Activated B cell treated with CpG ODN at 0.5 μM for 24 hours (primary cell): ENCODE measurements around the gene DCHS2. TPM values are rescaled to one million over a fixed set of nuclear protein-coding genes. Genes with fewer than 3 reads are reported as not detected.

Experiments used
- ATAC-seq: fragments of 200-7000 bp; cut with Tn5 transposase; one replicate; pipeline ENCODE4 v1.10.0; 2021; ENCODE audit warnings: low read depth, mild to moderate bottlenecking, moderate library complexity
- CTCF ChIA-PET: fragments of 350-600 bp; sonication (Branson Sonifier 250); formaldehyde crosslinking; loops from one replicate; lab custom pipeline; 2021; ENCODE audit warnings: antibody characterized with exemption; lab: Charles Lee
- POLR2A ChIA-PET: fragments of 350-600 bp; sonication (Branson Sonifier 250); formaldehyde crosslinking; loops from one replicate; lab custom pipeline; 2021; ENCODE audit warnings: antibody characterized with exemption; lab: Charles Lee
- DNase-seq: peaks from one replicate; pipeline ENCODE4 v3.0.0; 2022
- H3K27ac Mint-ChIP-seq: one replicate; pipeline ENCODE4 v1.8.0; 2020; ENCODE audit warnings: mixed read lengths
- H3K27me3 Mint-ChIP-seq: one replicate; pipeline ENCODE4 v1.8.0; 2021; ENCODE audit warnings: mixed read lengths
- H3K36me3 Mint-ChIP-seq: one replicate; pipeline ENCODE4 v1.8.0; 2021; ENCODE audit warnings: low read depth, mixed read lengths
- H3K4me1 Mint-ChIP-seq: one replicate; pipeline ENCODE4 v1.8.0; 2021; ENCODE audit warnings: mixed read lengths
- H3K4me3 Mint-ChIP-seq: one replicate; pipeline ENCODE4 v1.8.0; 2020; ENCODE audit warnings: mild to moderate bottlenecking, mixed read lengths
- H3K9me3 Mint-ChIP-seq: one replicate; pipeline ENCODE4 v1.8.0; 2020; ENCODE audit warnings: mixed read lengths
- CTCF ChIP-seq: fragments of 200-600 bp; IDR thresholded peaks from one replicate; pipeline ENCODE4 v1.8.0; 2022; ENCODE audit warnings: antibody characterized with exemption, mild to moderate bottlenecking
- intact Hi-C: fragments of 100-400 bp; cut with micrococcal nuclease; formaldehyde crosslinking; loops from one replicate; pipeline ENCODE4 v1.15.1; 2024
- total RNA-seq: library from RNA; stranded (reverse); gene quantifications from 2 replicates; pipeline ENCODE4 v1.2.3, GENCODE V29; 2022

Gene DCHS2, protein sequence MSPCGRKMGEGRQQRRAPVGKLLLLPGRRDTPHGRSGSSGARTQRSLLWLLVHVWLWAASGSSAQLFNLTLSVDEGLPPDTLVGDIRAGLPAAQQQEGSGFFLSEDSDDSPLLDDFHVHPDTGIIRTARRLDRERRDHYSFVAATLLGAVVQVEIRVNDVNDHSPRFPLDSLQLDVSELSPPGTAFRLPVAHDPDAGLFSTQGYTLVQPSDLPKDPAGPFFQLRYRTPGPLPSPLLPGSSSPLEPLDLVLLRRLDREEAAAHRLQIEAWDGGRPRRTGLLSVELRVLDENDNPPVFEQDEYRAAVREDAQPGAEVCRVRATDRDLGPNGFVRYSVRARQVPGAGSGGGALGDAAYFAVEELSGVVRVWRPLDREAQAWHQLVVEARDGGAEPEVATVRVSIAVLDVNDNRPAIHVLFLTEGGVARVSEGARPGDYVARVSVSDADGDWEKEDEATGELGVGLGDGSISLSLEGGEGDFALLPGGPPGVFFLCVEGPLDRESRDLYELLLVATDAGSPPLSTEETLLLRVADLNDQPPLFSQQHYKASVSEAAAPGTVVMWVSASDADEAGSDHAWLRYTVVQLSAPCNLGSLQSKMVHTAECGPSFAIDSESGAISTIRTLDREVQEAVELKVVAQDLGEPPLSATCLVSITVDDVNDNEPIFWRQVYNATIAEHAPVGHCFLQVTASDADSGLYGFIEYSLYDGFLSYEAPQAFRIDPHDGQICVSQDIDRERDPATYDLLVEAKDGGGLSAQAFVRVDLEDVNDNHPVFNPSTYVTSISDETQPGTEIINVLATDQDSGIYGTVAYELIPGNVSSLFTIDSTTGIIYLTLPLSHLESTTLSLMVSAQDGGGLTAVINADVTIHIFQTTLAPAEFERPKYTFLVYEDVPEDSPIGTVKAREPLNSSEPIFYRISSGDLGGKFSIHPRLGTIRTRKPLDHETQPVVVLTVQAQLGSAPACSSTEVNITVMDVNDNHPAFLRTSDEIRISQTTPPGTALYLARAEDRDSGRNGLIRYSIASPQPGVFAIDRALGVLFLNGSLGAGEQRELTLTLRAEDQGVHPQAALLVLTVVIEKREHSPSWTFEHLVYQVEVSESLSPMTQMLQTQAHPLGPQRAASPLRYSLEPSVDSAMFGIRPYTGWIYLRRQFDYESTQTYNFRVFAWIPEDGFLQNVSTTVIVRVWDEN (N-terminal part only)
- total RNA-seq: 0.02 and 0.13 TPM in 2 replicates

DNA sequence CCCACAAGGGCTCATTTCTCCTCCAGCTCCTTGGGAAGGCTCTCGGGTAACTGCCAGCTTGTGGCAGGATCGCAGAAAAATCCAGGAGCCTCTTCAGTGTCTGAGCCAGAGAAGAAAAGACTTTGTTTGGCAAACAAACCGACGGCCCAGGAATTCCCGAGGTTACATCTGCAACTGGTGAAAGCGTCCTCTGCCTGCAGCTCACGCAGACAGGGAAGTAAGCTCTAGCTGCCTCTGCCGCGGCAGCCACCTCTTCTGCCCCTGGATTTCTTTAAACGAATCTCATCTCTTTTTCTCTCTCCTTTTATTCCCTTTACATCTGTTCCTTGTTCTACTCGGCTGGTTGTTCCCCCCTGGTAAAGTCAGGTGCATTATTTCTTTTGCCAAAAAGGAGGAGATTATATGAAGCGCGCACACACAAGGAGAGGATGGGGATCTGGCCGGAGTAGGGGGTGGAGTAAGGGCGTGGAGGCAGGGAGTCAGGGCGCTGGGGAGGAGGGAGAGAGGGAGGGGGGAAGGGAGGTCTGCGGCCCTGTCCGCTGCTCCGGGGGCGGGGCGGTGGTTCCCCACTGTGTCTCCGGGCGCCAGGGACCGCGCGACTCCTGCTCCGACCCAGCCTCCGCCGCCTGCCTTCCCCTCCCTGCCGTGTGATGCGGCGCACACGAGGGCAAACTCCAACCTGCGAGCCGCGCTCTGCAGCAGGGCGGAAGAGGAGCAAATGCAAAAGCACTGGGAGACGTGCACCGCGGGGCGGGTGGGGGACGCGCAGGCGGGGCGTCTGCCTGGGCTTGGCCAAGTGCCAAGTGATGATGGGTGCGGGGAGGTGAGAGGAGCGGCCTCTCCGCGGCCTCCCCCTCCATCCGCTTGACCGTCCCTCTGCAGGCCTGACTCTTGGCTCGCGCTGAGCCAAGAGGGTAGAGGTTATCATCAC lies at the start of gene DCHS2:
Gene DCHS2, minus strand, starts transcription at position 459 of the 931 bp plus-strand sequence. Its CDS starts 444 bp downstream, at position 15.
- no peak for TF ChIP-seq CTCF
- Mint-ChIP-seq H3K4me1 (peaks cover 18% of the 10 kb centered on the region), H3K27ac (no peak within 1 kb of the TSS), H3K36me3 (peaks cover 4% of the 10 kb centered on the region), H3K27me3 (peaks cover 55% of the 10 kb centered on the region), H3K9me3 (no peaks in the 10 kb centered on the region), H3K4me3 (peak within 1 kb of the TSS; percentile 84)
- ATAC-seq (peak; percentile 38), DNase-seq (no peak)
- intact Hi-C loops: loop anchor here (2.0 to 5.0 kb wide), 2 partner anchors 75 to 699 kb away; no protein-coding TSS in a partner anchor
- ChIA-PET CTCF (interaction anchor here (1.0 kb wide), 2 partner anchors 11 to 15 kb away, joined by 3 to 6 read pairs; no protein-coding TSS in a partner anchor), POLR2A (no interaction called here)

DNA sequence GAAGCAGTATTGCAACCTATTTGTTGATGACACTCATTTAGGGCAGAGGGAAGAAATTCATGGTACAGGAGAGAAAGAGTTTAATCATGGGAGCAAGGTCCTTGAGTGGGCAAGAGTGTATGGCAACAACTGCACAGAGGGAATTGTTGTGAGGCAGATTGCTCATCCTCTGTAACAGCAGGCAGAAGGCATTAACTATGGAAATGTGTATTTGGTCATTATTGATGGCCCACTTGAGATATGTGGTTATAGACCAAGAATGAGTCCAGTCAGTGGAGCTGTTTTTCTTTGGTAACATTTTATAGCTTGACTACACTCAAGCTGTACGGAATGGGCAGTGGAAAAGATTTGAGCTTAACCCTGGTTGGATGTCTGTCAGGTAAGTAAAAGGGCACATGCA lies 42.7 kb upstream of the DCHS2 start:
- H3K4me1 Mint-ChIP-seq: no peaks in the 10 kb centered on the region
- intact Hi-C loops: no loop called here
- no peaks in the 10 kb centered on the region for H3K27me3 Mint-ChIP-seq
- no peak overlapping the region for H3K4me3 Mint-ChIP-seq
- TF ChIP-seq CTCF: no peak
- ATAC-seq (no peak), DNase-seq (no peak)
- ChIA-PET POLR2A (no interaction called here), CTCF (no interaction called here)
- no peak overlapping the region for H3K27ac Mint-ChIP-seq
- H3K9me3 Mint-ChIP-seq: no peaks in the 10 kb centered on the region
- peaks cover 28% of the 10 kb centered on the region for H3K36me3 Mint-ChIP-seq

DNA sequence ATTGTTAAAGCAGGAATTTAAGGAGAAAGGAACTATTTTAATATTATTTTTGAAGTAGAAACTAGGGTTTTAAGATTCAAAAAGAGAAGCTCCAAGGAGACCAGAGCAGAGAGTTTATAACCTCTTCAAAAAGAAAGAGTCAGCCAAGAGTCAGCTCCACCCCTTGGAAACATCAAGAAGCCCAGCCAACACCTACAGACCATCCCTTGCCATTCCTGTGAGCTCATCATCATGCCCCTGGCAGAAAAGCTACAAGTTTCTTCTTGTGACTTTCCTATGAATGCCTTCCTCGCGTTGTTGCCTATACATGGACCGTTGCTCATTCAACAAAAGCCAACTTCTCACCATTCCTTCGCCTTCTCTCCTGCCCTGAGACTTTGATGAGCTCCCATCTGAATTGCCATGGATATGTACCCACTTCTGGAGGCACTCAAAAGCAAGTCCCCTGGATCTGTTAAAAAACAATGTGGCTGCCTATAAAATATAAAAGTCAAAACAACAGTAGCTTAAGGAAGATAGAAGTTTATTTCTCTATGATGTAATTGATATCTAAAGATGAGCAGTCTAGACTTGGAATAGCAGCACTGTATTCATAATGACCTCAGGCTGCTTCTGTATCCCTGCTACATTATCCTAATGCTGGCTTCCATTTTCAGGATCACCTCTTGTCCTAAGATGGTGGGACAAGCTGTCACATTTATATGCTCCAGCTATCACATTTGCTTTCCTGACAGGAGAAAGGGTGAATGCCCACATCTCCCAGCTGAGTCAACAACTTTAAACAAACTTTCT lies 38.3 kb upstream of the DCHS2 start:
- Mint-ChIP-seq H3K27me3 (peaks cover 19% of the 10 kb centered on the region), H3K9me3 (no peaks in the 10 kb centered on the region), H3K4me3 (no peak overlapping the region), H3K27ac (no peak overlapping the region), H3K4me1 (peaks cover 3% of the 10 kb centered on the region), H3K36me3 (peaks cover 3% of the 10 kb centered on the region)
- intact Hi-C loops: no loop called here
- ATAC-seq: no peak
- CTCF ChIA-PET: no interaction called here
- POLR2A ChIA-PET: no interaction called here
- no peak for DNase-seq
- TF ChIP-seq CTCF: no peak

DNA sequence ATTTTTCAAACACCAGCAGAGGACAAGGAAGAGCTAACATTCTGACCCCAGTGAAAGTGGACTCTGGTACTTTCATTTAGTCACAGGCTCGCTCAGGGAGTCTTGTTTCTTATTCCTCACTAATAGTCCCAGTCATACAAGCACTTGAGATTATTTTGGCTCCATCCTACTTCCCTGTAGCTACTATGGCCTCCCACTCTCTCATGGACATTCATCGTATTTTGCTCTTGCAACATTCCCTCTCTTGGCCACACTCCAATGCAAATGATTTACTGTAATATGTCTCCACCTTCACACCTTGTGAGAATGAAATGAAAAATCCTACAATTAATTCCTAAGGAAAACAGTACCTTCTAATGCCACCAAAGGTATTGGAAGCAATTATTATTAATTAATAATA lies 37.3 kb upstream of the DCHS2 start:
- DNase-seq (no peak), ATAC-seq (no peak)
- Mint-ChIP-seq H3K4me1 (peaks cover 3% of the 10 kb centered on the region), H3K9me3 (no peaks in the 10 kb centered on the region), H3K27me3 (peaks cover 28% of the 10 kb centered on the region), H3K4me3 (no peak overlapping the region), H3K27ac (no peak overlapping the region), H3K36me3 (no peaks in the 10 kb centered on the region)
- ChIA-PET CTCF (no interaction called here), POLR2A (no interaction called here)
- TF ChIP-seq CTCF: no peak
- intact Hi-C loops: no loop called here
